Upper lobe of right lung (tissue), 1 donor: ENCODE measurements around the gene ZNF831. TPM values are rescaled to one million over a fixed set of nuclear protein-coding genes. Genes with fewer than 3 reads are reported as not detected.

Experiments used
- ATAC-seq: fragments of 200-7000 bp; cut with Tn5 transposase; one replicate; pipeline ENCODE4 v1.9.1; 2020; ENCODE audit warnings: mild to moderate bottlenecking, moderate library complexity
- DNase-seq: peaks from one replicate; pipeline ENCODE4 v3.0.0-alpha.2; 2020
- H3K27ac ChIP-seq: fragments of 200-600 bp; one replicate; pipeline ENCODE4 v1.8.0; 2022
- H3K27me3 ChIP-seq: fragments of 200-600 bp; one replicate; pipeline ENCODE4 v1.8.0; 2022; ENCODE audit warnings: mild to moderate bottlenecking
- H3K36me3 ChIP-seq: fragments of 200-600 bp; one replicate; pipeline ENCODE4 v1.8.0; 2022
- H3K4me1 ChIP-seq: fragments of 200-600 bp; one replicate; pipeline ENCODE4 v1.8.0; 2022
- H3K4me3 ChIP-seq: fragments of 200-600 bp; one replicate; pipeline ENCODE4 v1.8.0; 2022; ENCODE audit warnings: mild to moderate bottlenecking
- H3K9me3 ChIP-seq: fragments of 200-600 bp; one replicate; pipeline ENCODE4 v1.8.0; 2022
- CTCF ChIP-seq: fragments of 200-600 bp; IDR thresholded peaks from one replicate; pipeline ENCODE4 v1.8.0; 2022; ENCODE audit warnings: antibody characterized with exemption
- intact Hi-C: fragments of 100-400 bp; cut with DNase I; formaldehyde crosslinking; loops from one replicate; pipeline ENCODE4 v1.11.0; 2022
- total RNA-seq: library from RNA; stranded (reverse); fragmentation: NEBNext Ultra II Directional; extraction: Animal tissue kit (Norgen Biotek cat#: 25700); gene quantifications from one replicate; pipeline ENCODE4 v1.2.1, GENCODE V29; 2021
- donor health status: DM: no; HTN: yes; CAD: no; lungs with severe emphysema.

Gene ZNF831
- total RNA-seq, 1 donor from 2014 or later, result 1.0 TPM

GRCh38 chr20:59300333-59301081 lies 136.9 kb downstream of the ZNF831 start, which contains the start of gene EDN3:
Gene EDN3 (plus strand): TSS chr20:59300611. CDS start chr20:59300813, 202 bp downstream.
- no peak for ATAC-seq
- Histone ChIP-seq H3K27ac (no peak within 1 kb of the TSS), H3K9me3 (no peaks in the 10 kb centered on the region), H3K36me3 (no peaks in the 10 kb centered on the region), H3K4me3 (no peak within 1 kb of the TSS), H3K4me1 (no peaks in the 10 kb centered on the region), H3K27me3 (peaks cover 51% of the 10 kb centered on the region)
- intact Hi-C loops, result no loop called here
- no peak for DNase-seq
- no peak for TF ChIP-seq CTCF

- Histone ChIP-seq H3K4me3 (no peak overlapping the region), H3K27me3 (peaks cover 45% of the 10 kb centered on the region), H3K4me1 (no peaks in the 10 kb centered on the region), H3K27ac (no peak overlapping the region), H3K9me3 (no peaks in the 10 kb centered on the region), H3K36me3 (no peaks in the 10 kb centered on the region)
- ATAC-seq, result no peak
- intact Hi-C loops, result no loop called here
- no peak for TF ChIP-seq CTCF
- DNase-seq, result no peak
These were observed 137.9 kb downstream of the ZNF831 start for GRCh38 chr20:59301343-59302007.

- no peak for TF ChIP-seq CTCF
- H3K4me3 ChIP-seq, result no peak overlapping the region
- DNase-seq, result no peak
- no peak for ATAC-seq
- no peaks in the 10 kb centered on the region for H3K4me1 ChIP-seq
- H3K9me3 ChIP-seq, result no peaks in the 10 kb centered on the region
- no peak overlapping the region for H3K27ac ChIP-seq
- no peaks in the 10 kb centered on the region for H3K36me3 ChIP-seq
- peaks cover 13% of the 10 kb centered on the region for H3K27me3 ChIP-seq
- intact Hi-C loops, result no loop called here
These were observed 142.5 kb downstream of the ZNF831 start for GRCh38 chr20:59305908-59306655.

- Histone ChIP-seq H3K4me3 (no peak overlapping the region), H3K9me3 (no peaks in the 10 kb centered on the region)
These were observed 143.6 kb downstream of the ZNF831 start for GRCh38 chr20:59307270-59307669.

More at GRCh38 chr20:59307270-59307669, 143.6 kb downstream of the ZNF831 start:
- H3K27ac ChIP-seq, result no peak overlapping the region
- ATAC-seq (no peak), DNase-seq (no peak)
- H3K27me3 ChIP-seq, result peaks cover 2% of the 10 kb centered on the region
- no peaks in the 10 kb centered on the region for H3K4me1 ChIP-seq
- TF ChIP-seq CTCF, result no peak
- intact Hi-C loops, result no loop called here
- no peaks in the 10 kb centered on the region for H3K36me3 ChIP-seq

Other genes with a start within 250 kb of the ZNF831 start
- 51.2 TPM for gene NELFCD, start 182.6 kb upstream of the ZNF831 start, total RNA-seq
- 355 TPM for gene CTSZ, start 156.6 kb upstream of the ZNF831 start, total RNA-seq
- gene TUBB1, start 144.4 kb upstream of the ZNF831 start, total RNA-seq, result 3.0 TPM
- 59.7 TPM for gene ATP5F1E, start 131.5 kb upstream of the ZNF831 start, total RNA-seq
- gene PRELID3B, start 121.0 kb upstream of the ZNF831 start, total RNA-seq, result 47.2 TPM
- gene EDN3, start 136.8 kb downstream of the ZNF831 start, total RNA-seq, result 0.87 TPM